Bronchial epithelial cell (primary cell): ENCODE data around the gene TNFAIP1. TPM values are rescaled to one million over a fixed set of nuclear protein-coding genes. Genes with fewer than 3 reads are reported as not detected.

Experiments used
- DNase-seq: peaks from one replicate; pipeline ENCODE4 v3.0.0-alpha.2; 2010; ENCODE audit warnings: low read depth
- FAIRE-seq: peaks from 2 replicates; lab custom pipeline; 2011; peaks lifted over from hg19 to GRCh38; lab: Jason Lieb, UNC
- H3K27me3 ChIP-seq: 2 replicates; pipeline ENCODE4 v1.5.1; 2011; ENCODE audit warnings: low read length; ENCODE audit not compliant: control insufficient read depth, insufficient read depth
- H3K36me3 ChIP-seq: 2 replicates; pipeline ENCODE4 v1.5.1; 2011; ENCODE audit warnings: low read length; ENCODE audit not compliant: control insufficient read depth, insufficient read depth
- H3K4me3 ChIP-seq: 2 replicates; pipeline ENCODE4 v1.5.1; 2011; ENCODE audit warnings: mild to moderate bottlenecking, low read depth, low read length, control low read depth
- CTCF ChIP-seq: IDR thresholded peaks from 2 replicates; pipeline ENCODE4 v1.5.1; 2011; ENCODE audit warnings: mild to moderate bottlenecking, moderate library complexity, low read length, control low read depth, inconsistent platforms; ENCODE audit not compliant: insufficient read depth, severe bottlenecking
- total RNA-seq: library from RNA; depleted of rRNA; stranded (reverse); fragments of >200 nt; gene quantifications from 2 replicates; pipeline ENCODE4 v1.2.1, GENCODE V29; 2014

TNFAIP1 gene
- total RNA-seq, 1 donor from 2014 or later, result 29.0 TPM

- TF ChIP-seq CTCF, result no peak
- no peaks in the 10 kb centered on the region for H3K27me3 ChIP-seq
- no peak for FAIRE-seq
- peaks cover 11% of the 10 kb centered on the region for H3K36me3 ChIP-seq
- no peak within 1 kb of the TSS for H3K4me3 ChIP-seq
- no peak for DNase-seq
Measured at GRCh38 chr17:28364665-28365363, 29.3 kb downstream of the TNFAIP1 start, which contains the start of gene SEBOX. TSS of gene SEBOX (minus strand) at chr17:28365199. CDS start at chr17:28365151, 48 bp downstream.

GRCh38 chr17:28365487-28365886 is 29.9 kb downstream of the TNFAIP1 start:
- no peak for DNase-seq
- TF ChIP-seq CTCF, result no peak
- peaks cover 2% of the 10 kb centered on the region for H3K27me3 ChIP-seq
- FAIRE-seq, result no peak
- H3K36me3 ChIP-seq, result peaks cover 7% of the 10 kb centered on the region
- no peak overlapping the region for H3K4me3 ChIP-seq

- FAIRE-seq, result no peak
Measured at GRCh38 chr17:28366605-28367004, 31.0 kb downstream of the TNFAIP1 start.

GRCh38 chr17:28367641-28368305 is 32.2 kb downstream of the TNFAIP1 start:
- Histone ChIP-seq H3K4me3 (no peak overlapping the region), H3K36me3 (peaks cover 2% of the 10 kb centered on the region), H3K27me3 (peaks cover 11% of the 10 kb centered on the region)
- no peak for DNase-seq
- TF ChIP-seq CTCF, result no peak
- FAIRE-seq, result no peak

More at GRCh38 chr17:28366605-28367004, 31.0 kb downstream of the TNFAIP1 start:
- no peak for DNase-seq
- Histone ChIP-seq H3K36me3 (peaks cover 2% of the 10 kb centered on the region), H3K27me3 (peaks cover 4% of the 10 kb centered on the region), H3K4me3 (no peak overlapping the region)
- peak; percentile 5 for TF ChIP-seq CTCF

- H3K36me3 ChIP-seq, result peaks cover 2% of the 10 kb centered on the region
- FAIRE-seq, result no peak
Measured at GRCh38 chr17:28368306-28368831, 32.8 kb downstream of the TNFAIP1 start.

More at GRCh38 chr17:28368306-28368831, 32.8 kb downstream of the TNFAIP1 start:
- H3K4me3 ChIP-seq, result no peak overlapping the region
- no peak for TF ChIP-seq CTCF
- peaks cover 17% of the 10 kb centered on the region for H3K27me3 ChIP-seq
- DNase-seq, result no peak
